OCI-LY1 (cell line): Measurements from ENCODE around the gene ABHD4.

Experiments used
- H2AFZ ChIP-seq: fragments of 200-600 bp; sonication (generic), shearing (Covaris generic); 2 replicates; pipeline ENCODE4 v1.6.0; 2014; ENCODE audit warnings: antibody characterized with exemption, mild to moderate bottlenecking, low read length
- H3F3A ChIP-seq: fragments of 200-600 bp; sonication (generic), shearing (Covaris generic); 2 replicates; pipeline ENCODE4 v1.6.0; 2014; ENCODE audit warnings: mild to moderate bottlenecking, antibody characterized with exemption, low read length, moderate library complexity; ENCODE audit not compliant: insufficient read depth
- H3K27ac ChIP-seq: fragments of 200-600 bp; sonication (generic); 2 replicates; pipeline ENCODE4 v1.5.1; 2014; ENCODE audit warnings: low read length, mixed run types, mild to moderate bottlenecking, low read depth; ENCODE audit not compliant: poor library complexity, severe bottlenecking
- H3K27me3 ChIP-seq: fragments of 200-600 bp; sonication (generic); 2 replicates; pipeline ENCODE4 v1.6.0; 2014; ENCODE audit warnings: antibody characterized with exemption, mild to moderate bottlenecking, low read length, moderate library complexity; ENCODE audit not compliant: insufficient read depth
- H3K36me3 ChIP-seq: fragments of 200-600 bp; sonication (generic); 2 replicates; pipeline ENCODE4 v1.6.1; 2014; ENCODE audit warnings: mild to moderate bottlenecking, antibody characterized with exemption, low read length, moderate library complexity, mixed read lengths; ENCODE audit not compliant: insufficient read depth
- H3K4me1 ChIP-seq: fragments of 200-600 bp; sonication (generic); 2 replicates; pipeline ENCODE4 v1.5.1; 2014; ENCODE audit warnings: mild to moderate bottlenecking, low read length, moderate library complexity; ENCODE audit not compliant: insufficient read depth, severe bottlenecking
- H3K4me2 ChIP-seq: fragments of 200-600 bp; sonication (generic), shearing (Covaris generic); 2 replicates; pipeline ENCODE4 v1.6.1; 2014; ENCODE audit warnings: low read length
- H3K4me3 ChIP-seq: fragments of 200-600 bp; sonication (generic); 2 replicates; pipeline ENCODE4 v1.5.1; 2014; ENCODE audit warnings: low read length, low read depth, mild to moderate bottlenecking, mixed read lengths; ENCODE audit not compliant: poor library complexity, severe bottlenecking
- H3K79me2 ChIP-seq: fragments of 200-600 bp; shearing (Covaris generic); 2 replicates; pipeline ENCODE4 v1.6.1; 2016; ENCODE audit warnings: mixed run types, low read length, mixed read lengths; ENCODE audit not compliant: insufficient read depth
- H3K9ac ChIP-seq: fragments of 200-600 bp; sonication (generic), shearing (Covaris generic); 2 replicates; pipeline ENCODE4 v1.6.1; 2014; ENCODE audit warnings: mild to moderate bottlenecking, low read length, mixed read lengths
- H3K9me2 ChIP-seq: fragments of 200-600 bp; sonication (generic), shearing (Covaris generic); 2 replicates; pipeline ENCODE4 v1.6.1; 2014; ENCODE audit warnings: low read depth, mild to moderate bottlenecking, low read length, mixed read lengths
- H3K9me3 ChIP-seq: fragments of 200-600 bp; shearing (Covaris generic); 2 replicates; pipeline ENCODE4 v1.6.1; 2014; ENCODE audit warnings: low read length, mixed read lengths
- H4K20me1 ChIP-seq: fragments of 200-600 bp; sonication (generic), shearing (Covaris generic); 2 replicates; pipeline ENCODE4 v1.6.0; 2016; ENCODE audit warnings: mild to moderate bottlenecking, low read length; ENCODE audit not compliant: insufficient read depth
- CTCF ChIP-seq: fragments of 200-600 bp; sonication (generic), shearing (Covaris generic); IDR thresholded peaks from 2 replicates; pipeline ENCODE4 v1.5.1; 2017; ENCODE audit warnings: mild to moderate bottlenecking, antibody characterized with exemption, low read length, moderate library complexity, mixed read lengths
- EZH2 ChIP-seq: fragments of 200-600 bp; sonication (generic), shearing (Covaris generic); IDR thresholded peaks from 2 replicates; pipeline ENCODE4 v1.8.0; 2017; ENCODE audit warnings: borderline replicate concordance, mixed run types, mild to moderate bottlenecking, antibody characterized with exemption, low read length, moderate library complexity, mixed read lengths

ABHD4 gene

DNA sequence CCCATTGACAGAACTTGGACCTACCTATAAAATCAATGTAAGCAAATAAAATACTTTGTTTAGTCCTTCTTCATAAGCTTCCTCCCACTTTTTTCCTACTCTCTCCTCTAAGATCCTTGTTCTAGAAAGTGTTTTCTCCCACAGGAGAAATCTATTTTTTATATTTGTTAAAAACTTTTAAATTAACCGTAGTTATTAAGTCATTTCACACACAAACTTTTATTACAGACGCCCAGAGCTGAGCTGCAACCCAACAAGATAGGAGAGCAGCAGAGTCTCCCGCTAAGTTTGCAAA lies 36.8 kb upstream of the ABHD4 start:
- Histone ChIP-seq H3K4me2 (peak overlapping the region; percentile 42), H3K36me3 (peaks cover 26% of the 10 kb centered on the region; the same call in 1 of the 2 replicates), H3K27me3 (no peaks in the 10 kb centered on the region), H3K4me1 (peaks cover 89% of the 10 kb centered on the region), H3F3A (no peaks in the 10 kb centered on the region), H3K79me2 (no peaks in the 10 kb centered on the region), H3K4me3 (no peak overlapping the region), H2AFZ (no peak overlapping the region), H3K9ac (peak overlapping the region; percentile 57), H3K27ac (peak overlapping the region; percentile 85), H3K9me2 (no peaks in the 10 kb centered on the region), H4K20me1 (no peaks in the 10 kb centered on the region), H3K9me3 (no peaks in the 10 kb centered on the region)
- TF ChIP-seq CTCF: no peak
- no peak for TF ChIP-seq EZH2

DNA sequence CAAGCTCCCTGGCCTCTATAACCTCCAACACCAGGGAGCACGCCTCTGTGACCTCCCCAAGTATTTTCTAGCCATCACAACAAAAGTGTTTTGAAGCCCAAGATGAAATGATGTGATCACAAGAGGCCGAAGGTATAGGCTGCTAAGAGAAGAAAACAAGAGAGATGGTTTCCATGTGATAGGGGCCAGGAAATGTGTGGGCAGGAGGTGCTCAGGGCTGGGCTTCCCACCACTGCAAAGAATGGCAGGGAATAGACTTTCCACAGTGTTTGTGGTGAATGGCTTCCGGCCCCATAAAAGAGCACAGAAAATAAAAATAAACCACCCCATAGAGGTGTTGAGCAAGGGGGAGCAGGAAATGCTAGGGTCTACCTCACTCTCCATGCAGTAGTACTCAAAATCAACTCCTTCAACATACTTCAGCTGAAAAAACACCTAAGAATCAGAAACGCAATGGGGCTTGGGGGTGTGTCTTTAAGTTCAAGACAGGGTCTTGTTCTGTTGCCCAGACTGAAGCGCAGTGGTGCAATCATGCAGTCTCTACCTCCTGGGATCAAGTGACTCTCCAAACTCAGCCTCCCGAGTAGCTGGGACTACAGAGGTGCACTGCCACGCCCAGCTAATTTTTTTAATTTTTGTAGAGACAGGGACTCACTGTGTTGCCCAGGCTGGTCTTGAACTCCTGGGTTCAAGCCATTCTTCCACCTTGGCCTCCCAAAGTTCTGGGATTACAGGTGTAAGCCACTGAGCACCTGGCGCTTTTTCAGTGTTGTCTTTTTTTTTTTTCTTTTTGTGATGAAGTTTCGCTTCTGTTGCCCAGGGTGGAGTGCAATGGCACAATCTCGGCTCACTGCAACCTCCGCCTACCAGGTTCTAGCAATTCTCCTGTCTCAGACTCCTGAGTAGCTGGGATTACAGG lies 36.2 kb upstream of the ABHD4 start:
- Histone ChIP-seq H3K4me3 (no peak overlapping the region), H3K27me3 (no peaks in the 10 kb centered on the region), H2AFZ (no peak overlapping the region), H4K20me1 (no peaks in the 10 kb centered on the region), H3K27ac (peak overlapping the region; percentile 85), H3K4me2 (peak overlapping the region; percentile 42), H3K9me3 (no peaks in the 10 kb centered on the region), H3K79me2 (no peaks in the 10 kb centered on the region), H3K36me3 (peaks cover 27% of the 10 kb centered on the region; the same call in 1 of the 2 replicates), H3K9me2 (no peaks in the 10 kb centered on the region), H3K4me1 (peaks cover 90% of the 10 kb centered on the region), H3F3A (no peaks in the 10 kb centered on the region), H3K9ac (peak overlapping the region; percentile 57)
- TF ChIP-seq EZH2 (no peak), CTCF (no peak)

DNA sequence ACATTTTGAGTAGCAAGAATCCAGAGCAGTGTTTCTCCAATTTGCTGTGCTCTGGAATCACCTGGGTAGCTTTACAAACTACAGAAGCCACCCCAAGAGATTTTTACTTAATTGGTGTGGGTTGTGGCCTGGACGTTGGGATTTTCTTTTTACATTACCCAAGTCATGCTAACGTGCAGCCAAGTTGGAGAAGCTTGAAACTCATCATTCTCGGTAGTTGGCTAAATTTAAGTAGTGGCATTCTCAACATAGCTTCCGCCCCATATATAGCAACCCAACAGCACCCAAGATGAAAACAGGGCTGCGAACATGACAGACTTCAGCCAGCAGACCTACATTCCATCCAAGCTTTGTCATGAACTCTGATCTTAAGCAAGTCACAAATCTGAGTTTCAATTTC lies 34.1 kb upstream of the ABHD4 start:
- no peak for TF ChIP-seq CTCF
- TF ChIP-seq EZH2: no peak
- no peak overlapping the region for H2AFZ ChIP-seq
- H3K4me2 ChIP-seq: peak overlapping the region; percentile 47
- H3F3A ChIP-seq: no peaks in the 10 kb centered on the region
- H4K20me1 ChIP-seq: no peaks in the 10 kb centered on the region
- H3K4me1 ChIP-seq: peaks cover 90% of the 10 kb centered on the region
- H3K27me3 ChIP-seq: no peaks in the 10 kb centered on the region
- peaks cover 35% of the 10 kb centered on the region; the same call in 1 of the 2 replicates for H3K36me3 ChIP-seq
- H3K4me3 ChIP-seq: no peak overlapping the region
- H3K27ac ChIP-seq: peak overlapping the region; percentile 85
- no peaks in the 10 kb centered on the region for H3K9me3 ChIP-seq
- no peaks in the 10 kb centered on the region for H3K9me2 ChIP-seq
- H3K9ac ChIP-seq: peak overlapping the region; percentile 58
- H3K79me2 ChIP-seq: no peaks in the 10 kb centered on the region
